Mesendoderm (in vitro differentiated cells): ENCODE data around the gene PI4KA.

Source experiments
- DNase-seq: peaks from one replicate; pipeline ENCODE4 v3.0.0; 2013
- H2AK5ac ChIP-seq: 2 replicates; pipeline ENCODE4 v1.6.1; 2013; ENCODE audit warnings: low read length, inconsistent platforms
- H2BK120ac ChIP-seq: 2 replicates; pipeline ENCODE4 v1.6.1; 2013; ENCODE audit warnings: low read depth, mild to moderate bottlenecking, low read length, moderate library complexity, mixed read lengths
- H2BK15ac ChIP-seq: replicated peaks from 2 replicates; pipeline ENCODE4 v1.6.1; 2013; ENCODE audit warnings: low read depth, mild to moderate bottlenecking, moderate library complexity
- H2BK5ac ChIP-seq: 2 replicates; pipeline ENCODE4 v1.6.1; 2013; ENCODE audit warnings: low read length, inconsistent platforms
- H3K18ac ChIP-seq: 2 replicates; pipeline ENCODE4 v1.6.1; 2013; ENCODE audit warnings: mild to moderate bottlenecking, low read length, mixed read lengths
- H3K23ac ChIP-seq: one replicate; pipeline ENCODE4 v1.6.1; 2013; ENCODE audit warnings: low read length
- H3K27ac ChIP-seq: 2 replicates; pipeline ENCODE4 v1.5.1; 2013; ENCODE audit warnings: low read depth, mild to moderate bottlenecking, inconsistent platforms, low read length, moderate library complexity
- H3K27me3 ChIP-seq: 2 replicates; pipeline ENCODE4 v1.6.1; 2013; ENCODE audit warnings: low read length, control low read depth, mild to moderate bottlenecking, inconsistent platforms; ENCODE audit not compliant: insufficient read depth, poor library complexity
- H3K36me3 ChIP-seq: 2 replicates; pipeline ENCODE4 v1.6.1; 2013; ENCODE audit warnings: low read length, inconsistent platforms; ENCODE audit not compliant: control insufficient read depth, insufficient read depth
- H3K4ac ChIP-seq: one replicate; pipeline ENCODE4 v1.6.1; 2013; ENCODE audit warnings: low read depth, mild to moderate bottlenecking, low read length, moderate library complexity
- H3K4me1 ChIP-seq: 2 replicates; pipeline ENCODE4 v1.6.1; 2013; ENCODE audit warnings: low read depth, low read length, inconsistent platforms; ENCODE audit not compliant: control insufficient read depth
- H3K4me2 ChIP-seq: 2 replicates; pipeline ENCODE4 v1.6.1; 2013; ENCODE audit warnings: low read length
- H3K4me3 ChIP-seq: 2 replicates; pipeline ENCODE4 v1.5.1; 2013; ENCODE audit warnings: mild to moderate bottlenecking, low read length
- H3K56ac ChIP-seq: one replicate; pipeline ENCODE4 v1.6.1; 2013; ENCODE audit warnings: low read length
- H3K79me1 ChIP-seq: 2 replicates; pipeline ENCODE4 v1.6.1; 2013; ENCODE audit warnings: low read length, inconsistent platforms
- H3K79me2 ChIP-seq: 2 replicates; pipeline ENCODE4 v1.6.1; 2013; ENCODE audit warnings: mild to moderate bottlenecking, low read length; ENCODE audit not compliant: control insufficient read depth, insufficient read depth
- H3K9ac ChIP-seq: 2 replicates; pipeline ENCODE4 v1.6.1; 2013; ENCODE audit warnings: low read length, inconsistent platforms
- H4K5ac ChIP-seq: one replicate; pipeline ENCODE4 v1.6.1; 2013; ENCODE audit warnings: low read length
- H4K8ac ChIP-seq: one replicate; pipeline ENCODE4 v1.6.1; 2013; ENCODE audit warnings: low read depth, mild to moderate bottlenecking, control low read depth, low read length, moderate library complexity
- WGBS: extraction: QIAGEN DNeasy Blood & Tissue Kit; methylation state at CpG from one replicate; pipeline ENCODE4 v1.1.7; 2013; ENCODE audit warnings: low lambda C conversion rate, missing lambda C conversion rate; ENCODE audit not compliant: insufficient coverage; ENCODE audit errors: extremely low coverage; 5-methylcytosine and 5-hydroxymethylcytosine counted together

The PI4KA gene

GRCh38 chr22:20765938-20766337, 92.7 kb downstream of the PI4KA start:
- Histone ChIP-seq H2AK5ac (no peak overlapping the region), H3K79me1 (no peaks in the 10 kb centered on the region), H3K56ac (no peak overlapping the region), H4K5ac (no peak overlapping the region), H3K4me3 (no peak overlapping the region), H3K27me3 (no peaks in the 10 kb centered on the region), H2BK15ac (no peak overlapping the region), H3K79me2 (no peaks in the 10 kb centered on the region), H3K4ac (no peak overlapping the region), H3K18ac (no peak overlapping the region), H4K8ac (no peak overlapping the region), H3K4me2 (no peak overlapping the region), H3K23ac (no peak overlapping the region), H2BK5ac (no peak overlapping the region), H3K4me1 (no peaks in the 10 kb centered on the region), H3K27ac (no peak overlapping the region), H3K36me3 (peaks cover 4% of the 10 kb centered on the region), H3K9ac (no peak overlapping the region), H2BK120ac (no peak overlapping the region)
- no CpG with 5 or more reads among the region's 2 CpGs for WGBS
- DNase-seq: no peak

- Histone ChIP-seq H3K18ac (no peak overlapping the region), H3K27me3 (no peaks in the 10 kb centered on the region), H3K4ac (no peak overlapping the region), H3K23ac (no peak overlapping the region), H3K56ac (no peak overlapping the region), H2AK5ac (no peak overlapping the region), H3K9ac (no peak overlapping the region), H3K27ac (no peak overlapping the region), H3K79me2 (no peaks in the 10 kb centered on the region), H3K4me1 (no peaks in the 10 kb centered on the region), H3K4me2 (no peak overlapping the region), H3K79me1 (no peaks in the 10 kb centered on the region), H2BK120ac (no peak overlapping the region), H2BK15ac (no peak overlapping the region), H4K5ac (no peak overlapping the region), H3K4me3 (no peak overlapping the region), H2BK5ac (no peak overlapping the region), H3K36me3 (peaks cover 4% of the 10 kb centered on the region), H4K8ac (no peak overlapping the region)
- no peak for DNase-seq
- WGBS: no CpG with 5 or more reads among the region's 10 CpGs
These were observed 93.9 kb downstream of the PI4KA start for GRCh38 chr22:20764729-20765128.

- Histone ChIP-seq H3K4me1 (no peaks in the 10 kb centered on the region), H4K5ac (no peak overlapping the region), H3K9ac (no peak overlapping the region), H3K79me2 (no peaks in the 10 kb centered on the region), H3K18ac (no peak overlapping the region), H3K4me2 (no peak overlapping the region), H3K4ac (no peak overlapping the region), H4K8ac (no peak overlapping the region), H3K56ac (no peak overlapping the region), H3K79me1 (no peaks in the 10 kb centered on the region), H3K23ac (no peak overlapping the region), H3K4me3 (no peak overlapping the region), H2BK120ac (no peak overlapping the region), H3K27me3 (no peaks in the 10 kb centered on the region), H2AK5ac (no peak overlapping the region), H2BK15ac (no peak overlapping the region), H2BK5ac (no peak overlapping the region), H3K27ac (no peak overlapping the region), H3K36me3 (peaks cover 4% of the 10 kb centered on the region)
- no CpG with 5 or more reads among the region's 7 CpGs for WGBS
- no peak for DNase-seq
These were observed 94.2 kb downstream of the PI4KA start for GRCh38 chr22:20764471-20764720.

- Histone ChIP-seq H3K4ac (no peak overlapping the region), H3K79me1 (no peaks in the 10 kb centered on the region), H3K4me2 (no peak overlapping the region), H2BK5ac (no peak overlapping the region), H3K27ac (no peak overlapping the region), H2AK5ac (no peak overlapping the region), H3K23ac (no peak overlapping the region), H2BK120ac (no peak overlapping the region), H3K9ac (no peak overlapping the region), H3K18ac (no peak overlapping the region), H4K8ac (no peak overlapping the region), H3K4me3 (no peak overlapping the region), H2BK15ac (no peak overlapping the region), H3K56ac (no peak overlapping the region), H3K27me3 (no peaks in the 10 kb centered on the region), H3K4me1 (no peaks in the 10 kb centered on the region), H4K5ac (no peak overlapping the region), H3K79me2 (no peaks in the 10 kb centered on the region), H3K36me3 (peaks cover 4% of the 10 kb centered on the region)
- WGBS: no CpG with 5 or more reads among the region's 13 CpGs
- DNase-seq: no peak
These were observed 94.8 kb downstream of the PI4KA start for GRCh38 chr22:20763630-20764470.

- H4K5ac ChIP-seq: no peak overlapping the region
- no peak overlapping the region for H3K4ac ChIP-seq
- H3K56ac ChIP-seq: no peak overlapping the region
- H2AK5ac ChIP-seq: no peak overlapping the region
- H2BK120ac ChIP-seq: no peak overlapping the region
- no peaks in the 10 kb centered on the region for H3K79me2 ChIP-seq
- no peaks in the 10 kb centered on the region for H3K27me3 ChIP-seq
- no peak overlapping the region for H3K4me3 ChIP-seq
- no peak overlapping the region for H3K9ac ChIP-seq
- no peaks in the 10 kb centered on the region for H3K79me1 ChIP-seq
- H3K36me3 ChIP-seq: peaks cover 4% of the 10 kb centered on the region
- H3K4me2 ChIP-seq: no peak overlapping the region
- DNase-seq: no peak
- no peak overlapping the region for H3K18ac ChIP-seq
- H3K23ac ChIP-seq: no peak overlapping the region
- no peak overlapping the region for H3K27ac ChIP-seq
- no peak overlapping the region for H2BK5ac ChIP-seq
- WGBS: no CpG with 5 or more reads among the region's 7 CpGs
- no peaks in the 10 kb centered on the region for H3K4me1 ChIP-seq
- no peak overlapping the region for H4K8ac ChIP-seq
- H2BK15ac ChIP-seq: no peak overlapping the region
These were observed 96.3 kb downstream of the PI4KA start for GRCh38 chr22:20762233-20762796.

GRCh38 chr22:20761536-20761935, 97.1 kb downstream of the PI4KA start:
- no peak overlapping the region for H3K23ac ChIP-seq
- H3K4me2 ChIP-seq: no peak overlapping the region
- H4K5ac ChIP-seq: no peak overlapping the region
- no peak overlapping the region for H2BK5ac ChIP-seq
- DNase-seq: no peak
- H3K79me1 ChIP-seq: no peaks in the 10 kb centered on the region
- no peaks in the 10 kb centered on the region for H3K4me1 ChIP-seq
- H2BK120ac ChIP-seq: no peak overlapping the region
- no peak overlapping the region for H3K18ac ChIP-seq
- no peak overlapping the region for H3K4ac ChIP-seq
- H3K27ac ChIP-seq: no peak overlapping the region
- H3K27me3 ChIP-seq: no peaks in the 10 kb centered on the region
- H3K79me2 ChIP-seq: no peaks in the 10 kb centered on the region
- H2BK15ac ChIP-seq: no peak overlapping the region
- no peak overlapping the region for H2AK5ac ChIP-seq
- no peak overlapping the region for H3K9ac ChIP-seq
- H3K4me3 ChIP-seq: no peak overlapping the region
- no CpG with 5 or more reads among the region's 2 CpGs for WGBS
- H4K8ac ChIP-seq: no peak overlapping the region
- no peak overlapping the region for H3K56ac ChIP-seq
- H3K36me3 ChIP-seq: peaks cover 4% of the 10 kb centered on the region
